Esophagus muscularis mucosa (tissue), 4 donors: Measurements from ENCODE around the gene UNC119B. TPM values are rescaled to one million over a fixed set of nuclear protein-coding genes. Genes with fewer than 3 reads are reported as not detected.

Source experiments
- DNase-seq: peaks from one replicate; pipeline ENCODE4 v3.0.0-alpha.2; 2017; ENCODE audit errors: extremely low spot score
- H3K27ac ChIP-seq, 4 donors: fragments of 200-600 bp; sonication (generic); replicated peaks in 1 of 4; 1 replicate in 3 of 4; 2 replicates in 1 of 4; pipeline ENCODE4 v1.5.1; 2016 to 2019; ENCODE audit warnings: mild to moderate bottlenecking in 1 of 4
- H3K27me3 ChIP-seq, 4 donors: fragments of 200-600 bp; sonication (generic); one replicate each; pipeline versions ENCODE4 v1.5.1 to v1.6.0; 2016 to 2019
- H3K36me3 ChIP-seq, 4 donors: fragments of 200-600 bp; sonication (generic); one replicate each; pipeline ENCODE4 v1.5.1; 2016 to 2019
- H3K4me1 ChIP-seq, 4 donors: fragments of 200-600 bp; sonication (generic); one replicate each; pipeline ENCODE4 v1.5.1; 2016 to 2019
- H3K4me3 ChIP-seq, 4 donors: fragments of 200-600 bp; sonication (generic); 1 replicate in 2 of 4; 2 replicates in 2 of 4; pipeline ENCODE4 v1.5.1; 2016 to 2019; ENCODE audit warnings: mild to moderate bottlenecking in 4 of 4, moderate library complexity in 1 of 4
- H3K9me3 ChIP-seq, 4 donors: fragments of 200-600 bp; sonication (generic); 1 replicate in 3 of 4; 2 replicates in 1 of 4; pipeline ENCODE4 v1.5.1; 2016 to 2019
- EP300 ChIP-seq: sonication (generic); formaldehyde crosslinking; IDR thresholded peaks from one replicate; pipeline ENCODE4 v1.6.1; 2017; ENCODE audit warnings: antibody characterized with exemption
- POLR2A ChIP-seq: fragments of 450-650 bp; IDR thresholded peaks from one replicate; pipeline ENCODE4 v1.6.1; 2017; ENCODE audit warnings: antibody characterized with exemption, moderate library complexity, mild to moderate bottlenecking, low read depth
- POLR2AphosphoS5 ChIP-seq, 2 donors: sonication (generic); formaldehyde crosslinking; IDR thresholded peaks; one replicate each; pipeline ENCODE4 v1.6.1; 2017; ENCODE audit warnings: antibody characterized with exemption in 2 of 2
- WGBS: methylation state at CpG from one replicate; pipeline ENCODE4 v1.1.5; 2018; 5-methylcytosine and 5-hydroxymethylcytosine counted together
- intact Hi-C: fragments of 100-400 bp; cut with DNase I; formaldehyde crosslinking; loops from one replicate; pipeline ENCODE4 v1.15.1; 2023
- total RNA-seq, 4 donors: library from RNA; depleted of rRNA; stranded (reverse); fragments of >200 nt; gene quantifications; one replicate each; pipeline versions ENCODE4 v1.1.0 to v1.2.1, GENCODE V29; 2016
- TF ChIP-seq, protein P1 (sequence below), 3 experiments: fragments of 200-600 bp in 2 of 3; fragments of 450-650 bp in 1 of 3; sonication (generic) in 2 of 3; IDR thresholded peaks; one replicate each; pipeline ENCODE4 v1.5.1; 2017 to 2019; ENCODE audit warnings: antibody characterized with exemption in 3 of 3, mild to moderate bottlenecking in 2 of 3, moderate library complexity in 1 of 3

UNC119B gene
- total RNA-seq, 4 donors from 2014 or later = 20.0 to 30.8 (median 28.5) TPM

DNA sequence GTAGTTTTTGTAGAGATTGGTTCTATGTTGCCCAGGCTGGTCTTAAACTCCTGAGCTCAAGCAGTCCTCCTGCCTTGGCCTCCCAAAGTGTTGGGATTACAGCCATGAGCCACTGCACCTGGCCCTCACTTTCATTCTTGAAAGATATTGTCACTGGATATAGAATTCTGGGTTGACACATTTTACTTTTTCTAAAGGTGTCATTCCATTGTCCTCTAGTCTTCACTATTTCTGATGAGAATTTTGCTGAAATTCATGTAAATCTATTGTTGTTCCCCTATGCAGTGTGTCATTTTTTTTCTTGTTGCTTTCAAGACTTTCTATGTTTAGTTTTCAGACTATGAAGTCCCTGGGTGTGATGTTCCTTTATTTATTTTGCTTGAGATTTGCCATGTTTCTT lies 44.5 kb downstream of the UNC119B start:
- Histone ChIP-seq H3K27me3 (no peaks in the 10 kb centered on the region), H3K36me3 (peaks cover 0 to 2% (median 0%) of the 10 kb centered on the region in 4 donors), H3K9me3 (no peaks in the 10 kb centered on the region), H3K4me1 (no peaks in the 10 kb centered on the region), H3K27ac (no peak overlapping the region), H3K4me3 (no peak overlapping the region)
- no peak for DNase-seq
- no peak for TF ChIP-seq POLR2A
- TF ChIP-seq EP300 = no peak
- no peak for TF ChIP-seq POLR2AphosphoS5 (IDR thresholded peaks at IDR 0.05)
- TF ChIP-seq, protein P1, sequence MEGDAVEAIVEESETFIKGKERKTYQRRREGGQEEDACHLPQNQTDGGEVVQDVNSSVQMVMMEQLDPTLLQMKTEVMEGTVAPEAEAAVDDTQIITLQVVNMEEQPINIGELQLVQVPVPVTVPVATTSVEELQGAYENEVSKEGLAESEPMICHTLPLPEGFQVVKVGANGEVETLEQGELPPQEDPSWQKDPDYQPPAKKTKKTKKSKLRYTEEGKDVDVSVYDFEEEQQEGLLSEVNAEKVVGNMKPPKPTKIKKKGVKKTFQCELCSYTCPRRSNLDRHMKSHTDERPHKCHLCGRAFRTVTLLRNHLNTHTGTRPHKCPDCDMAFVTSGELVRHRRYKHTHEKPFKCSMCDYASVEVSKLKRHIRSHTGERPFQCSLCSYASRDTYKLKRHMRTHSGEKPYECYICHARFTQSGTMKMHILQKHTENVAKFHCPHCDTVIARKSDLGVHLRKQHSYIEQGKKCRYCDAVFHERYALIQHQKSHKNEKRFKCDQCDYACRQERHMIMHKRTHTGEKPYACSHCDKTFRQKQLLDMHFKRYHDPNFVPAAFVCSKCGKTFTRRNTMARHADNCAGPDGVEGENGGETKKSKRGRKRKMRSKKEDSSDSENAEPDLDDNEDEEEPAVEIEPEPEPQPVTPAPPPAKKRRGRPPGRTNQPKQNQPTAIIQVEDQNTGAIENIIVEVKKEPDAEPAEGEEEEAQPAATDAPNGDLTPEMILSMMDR (IDR thresholded peaks at IDR 0.05) = no peak
- intact Hi-C loops = no loop called here

DNA sequence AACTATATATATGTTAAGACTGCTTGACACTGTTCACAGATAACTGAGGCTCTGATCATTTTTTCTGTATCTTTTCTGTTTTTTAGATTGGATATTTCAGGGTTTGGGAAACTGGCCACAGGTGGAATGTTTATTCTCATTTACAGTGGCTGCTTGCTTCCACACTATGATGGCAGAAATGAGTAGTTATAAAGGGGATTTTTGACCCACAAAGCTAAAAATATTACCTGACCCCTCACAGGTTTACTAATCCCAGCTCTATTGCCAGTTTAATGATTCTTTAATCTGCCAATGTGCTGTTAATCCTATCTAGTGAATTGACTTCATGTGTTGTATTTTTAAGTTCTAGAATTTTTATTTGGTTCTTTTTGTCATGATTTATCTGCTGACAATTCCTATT lies 45.0 kb downstream of the UNC119B start:
- Histone ChIP-seq H3K4me1 (no peaks in the 10 kb centered on the region), H3K9me3 (no peaks in the 10 kb centered on the region), H3K27me3 (no peaks in the 10 kb centered on the region), H3K27ac (no peak overlapping the region), H3K4me3 (no peak overlapping the region), H3K36me3 (peaks cover 0 to 6% (median 2%) of the 10 kb centered on the region in 4 donors)
- no peak for DNase-seq
- intact Hi-C loops = no loop called here
- TF ChIP-seq, protein P1 (IDR thresholded peaks at IDR 0.05) = no peak
- TF ChIP-seq POLR2AphosphoS5 (IDR thresholded peaks at IDR 0.05) (no peak), EP300 (no peak), POLR2A (no peak)

DNA sequence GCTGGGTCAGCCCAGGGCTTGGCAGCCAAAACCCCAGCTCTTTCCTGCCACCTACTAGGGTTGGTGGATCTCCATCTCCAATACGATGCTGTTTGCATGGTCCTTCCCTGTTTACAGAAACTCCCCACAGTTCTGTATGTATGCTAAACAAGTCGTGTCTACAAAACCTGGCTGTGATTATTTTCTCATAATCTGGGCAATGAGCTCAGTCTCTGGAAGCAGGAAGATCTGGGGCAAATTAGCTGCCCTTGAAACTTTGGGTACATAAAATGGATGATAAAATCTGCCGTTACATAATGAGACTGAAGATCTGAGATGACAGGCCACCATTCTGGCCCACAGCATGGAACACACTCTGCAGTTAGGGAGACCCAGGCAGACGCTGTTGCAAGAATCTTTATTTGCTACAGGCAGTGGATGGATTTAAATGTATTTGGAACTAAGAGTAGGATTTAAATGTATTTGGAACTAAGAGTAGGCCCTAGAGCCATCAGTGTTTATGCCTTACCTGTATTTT lies 47.0 kb downstream of the UNC119B start:
- TF ChIP-seq POLR2A (no peak), EP300 (no peak), POLR2AphosphoS5 (IDR thresholded peaks at IDR 0.05) (no peak)
- TF ChIP-seq, protein P1 (IDR thresholded peaks at IDR 0.05) = no peak
- DNase-seq = no peak
- no peaks in the 10 kb centered on the region for H3K27me3 ChIP-seq
- 84% methylated on average over 4 of the region's 4 CpGs for WGBS
- no peak overlapping the region for H3K27ac ChIP-seq
- H3K4me3 ChIP-seq = no peak overlapping the region
- peaks cover 13 to 15% (median 15%) of the 10 kb centered on the region in 4 donors for H3K4me1 ChIP-seq
- intact Hi-C loops = no loop called here
- peaks cover 0 to 21% (median 6%) of the 10 kb centered on the region in 4 donors for H3K36me3 ChIP-seq
- H3K9me3 ChIP-seq = no peaks in the 10 kb centered on the region

DNA sequence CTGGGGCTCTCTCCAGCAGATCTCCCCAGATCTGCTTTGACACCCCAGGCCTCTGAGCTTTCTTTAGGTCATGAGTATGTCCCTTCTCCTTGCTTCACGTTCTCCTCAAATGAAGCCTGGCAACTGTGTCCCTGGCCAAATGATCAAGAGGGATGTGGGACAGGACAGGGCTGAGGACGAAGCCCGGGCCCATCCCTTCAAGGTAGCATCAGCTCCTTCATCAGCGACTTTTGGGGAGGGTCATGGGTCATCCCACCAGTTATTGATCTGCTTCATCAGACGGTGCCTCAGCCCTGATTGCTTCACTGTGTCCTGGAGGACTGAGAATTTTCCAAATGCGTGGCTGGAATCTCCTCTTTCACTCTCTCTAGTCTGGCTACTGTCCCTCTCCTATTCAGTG lies 47.7 kb downstream of the UNC119B start:
- WGBS = 100% methylated on average over 3 of the region's 6 CpGs
- no peaks in the 10 kb centered on the region for H3K27me3 ChIP-seq
- H3K9me3 ChIP-seq = no peaks in the 10 kb centered on the region
- no peak for DNase-seq
- intact Hi-C loops = no loop called here
- H3K4me3 ChIP-seq = no peak overlapping the region
- no peak overlapping the region for H3K27ac ChIP-seq
- H3K36me3 ChIP-seq = peaks cover 0 to 28% (median 10%) of the 10 kb centered on the region in 4 donors
- TF ChIP-seq EP300 = no peak
- no peak for TF ChIP-seq POLR2AphosphoS5 (IDR thresholded peaks at IDR 0.05)
- TF ChIP-seq POLR2A = no peak
- TF ChIP-seq, protein P1 (IDR thresholded peaks at IDR 0.05) = no peak
- peaks cover 14 to 19% (median 18%) of the 10 kb centered on the region in 4 donors for H3K4me1 ChIP-seq
